Keratinocyte (primary cell): ENCODE data around the gene CDX1.

ENCODE experiments used
- EZH2 ChIP-seq: IDR thresholded peaks from one replicate; pipeline ENCODE4 v1.6.1; 2012; ENCODE audit warnings: inconsistent platforms, mild to moderate bottlenecking, low read length, moderate library complexity
- TF ChIP-seq, protein P1 (sequence below), 3 experiments: IDR thresholded peaks in 1 of 3; conservative IDR thresholded peaks in 1 of 3; optimal IDR thresholded peaks in 1 of 3; 2 replicates in 2 of 3; 3 replicates in 1 of 3; pipeline versions ENCODE3 to v1.5.1; 2011; ENCODE audit warnings: low read length in 3 of 3, mild to moderate bottlenecking in 3 of 3, moderate library complexity in 2 of 3, control low read depth in 1 of 3, inconsistent platforms in 1 of 3; ENCODE audit not compliant: insufficient read depth in 2 of 3; ENCODE audit errors: extremely low read depth in 1 of 3

- TF ChIP-seq, protein P1, sequence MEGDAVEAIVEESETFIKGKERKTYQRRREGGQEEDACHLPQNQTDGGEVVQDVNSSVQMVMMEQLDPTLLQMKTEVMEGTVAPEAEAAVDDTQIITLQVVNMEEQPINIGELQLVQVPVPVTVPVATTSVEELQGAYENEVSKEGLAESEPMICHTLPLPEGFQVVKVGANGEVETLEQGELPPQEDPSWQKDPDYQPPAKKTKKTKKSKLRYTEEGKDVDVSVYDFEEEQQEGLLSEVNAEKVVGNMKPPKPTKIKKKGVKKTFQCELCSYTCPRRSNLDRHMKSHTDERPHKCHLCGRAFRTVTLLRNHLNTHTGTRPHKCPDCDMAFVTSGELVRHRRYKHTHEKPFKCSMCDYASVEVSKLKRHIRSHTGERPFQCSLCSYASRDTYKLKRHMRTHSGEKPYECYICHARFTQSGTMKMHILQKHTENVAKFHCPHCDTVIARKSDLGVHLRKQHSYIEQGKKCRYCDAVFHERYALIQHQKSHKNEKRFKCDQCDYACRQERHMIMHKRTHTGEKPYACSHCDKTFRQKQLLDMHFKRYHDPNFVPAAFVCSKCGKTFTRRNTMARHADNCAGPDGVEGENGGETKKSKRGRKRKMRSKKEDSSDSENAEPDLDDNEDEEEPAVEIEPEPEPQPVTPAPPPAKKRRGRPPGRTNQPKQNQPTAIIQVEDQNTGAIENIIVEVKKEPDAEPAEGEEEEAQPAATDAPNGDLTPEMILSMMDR (optimal IDR thresholded peaks at IDR 0.05 in 1 of 3, IDR thresholded peaks at IDR 0.05 in 1 of 3, conservative IDR thresholded peaks at IDR 0.05 in 1 of 3; ENCODE audit: extremely low read depth in 1 of 3, insufficient read depth in 2 of 3, low read length in 3 of 3): no peak
- no peak for TF ChIP-seq EZH2
Measured at GRCh38 chr5:150206098-150206778, 39.7 kb downstream of the CDX1 start.
